ENCODE data around the gene OR9Q2.
"Not testable (repeated sequence)": the region's sequence is repeated elsewhere in the genome, so short reads cannot be mapped to it uniquely, and the experiment has no call there.

OR9Q2 gene

DNA sequence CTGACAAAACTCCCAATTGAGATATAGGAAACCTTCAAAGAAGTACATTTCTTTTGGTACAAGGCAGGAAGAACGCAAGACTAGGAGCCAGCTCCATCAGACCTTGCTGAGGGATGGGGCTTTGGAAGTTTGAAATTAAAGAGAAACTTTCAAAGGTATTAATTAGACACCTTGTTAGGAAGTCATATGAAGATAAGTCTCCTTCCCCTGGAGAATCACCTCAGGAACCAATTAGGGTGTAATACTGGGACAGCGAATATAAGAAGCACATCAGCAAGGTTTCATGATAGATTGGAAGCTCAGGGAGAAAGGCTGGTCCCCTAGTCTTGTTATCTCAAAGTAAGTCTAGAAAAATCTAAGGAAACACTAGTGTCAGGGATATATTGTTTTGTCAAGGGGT is at the start of gene OR9Q2:
OR9Q2 (plus strand) TSS at position 301 of the 400 bp plus-strand sequence. CDS start 1,421 bp downstream, outside the sequence.
- DNase-seq (ENCODE audit: low spot score): no peak

DNA sequence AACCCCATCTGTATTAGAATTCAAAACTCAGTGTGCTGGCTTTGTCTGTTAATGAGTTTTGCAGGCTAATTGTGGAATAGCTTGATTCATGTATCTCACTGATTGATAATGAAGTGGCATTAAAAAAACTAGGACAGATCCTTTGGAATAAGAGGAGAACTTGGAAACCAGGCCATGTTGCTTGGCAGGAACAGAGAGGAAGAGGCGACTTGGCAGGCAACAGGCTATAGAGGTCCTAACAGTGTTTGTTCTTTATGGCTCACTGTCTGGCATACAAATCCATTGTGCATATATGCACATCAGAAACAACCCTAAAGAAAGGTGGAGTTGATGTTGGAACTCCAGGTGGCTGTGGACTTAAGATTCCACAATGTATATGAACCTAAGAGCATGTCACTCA is 46.1 kb upstream of the OR9Q2 start:
- no peak for DNase-seq (ENCODE audit: low spot score)

GRCh38 chr11:58152781-58153180 is 36.1 kb upstream of the OR9Q2 start:
- no peak for DNase-seq (ENCODE audit: low spot score)

DNA sequence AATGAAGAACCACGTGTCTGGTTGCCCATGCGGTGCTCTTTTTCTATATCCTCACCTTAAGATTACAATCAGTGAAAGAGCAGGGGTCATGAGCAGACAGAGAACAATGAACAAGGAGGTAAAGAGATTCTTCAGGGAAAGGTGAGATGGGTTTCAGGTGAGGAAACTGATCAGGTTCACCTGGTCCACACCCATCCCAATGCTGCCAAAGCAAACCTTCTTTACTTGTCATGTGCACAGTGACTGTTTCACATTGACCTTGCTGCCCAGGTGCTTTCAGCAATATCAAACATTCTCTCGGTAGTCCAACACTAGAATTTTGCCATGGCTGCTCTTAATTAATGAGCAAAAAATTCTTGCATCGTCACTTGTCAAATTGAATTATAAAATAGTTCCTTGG is 24.5 kb upstream of the OR9Q2 start:
- DNase-seq (ENCODE audit: low spot score): no peak

DNA sequence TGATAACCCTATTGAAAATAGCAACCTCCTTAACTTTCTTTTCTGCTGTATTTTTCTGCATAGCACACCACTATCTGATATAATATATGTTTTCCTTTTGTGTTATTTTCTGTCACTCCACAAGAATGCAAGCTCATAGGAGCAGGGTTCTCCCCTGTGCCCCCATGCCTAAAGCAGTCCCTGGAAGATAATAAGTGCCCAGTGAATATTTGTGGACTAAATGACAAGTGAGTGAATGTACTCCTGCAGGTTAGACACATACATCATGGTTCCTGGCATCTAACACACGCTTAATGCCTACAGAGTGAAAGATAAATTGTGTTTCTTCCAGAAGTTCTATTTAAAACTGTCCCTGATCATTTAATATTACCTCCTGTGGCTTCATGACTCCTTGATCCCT is 23.9 kb upstream of the OR9Q2 start:
- DNase-seq (ENCODE audit: low spot score): no peak

DNA sequence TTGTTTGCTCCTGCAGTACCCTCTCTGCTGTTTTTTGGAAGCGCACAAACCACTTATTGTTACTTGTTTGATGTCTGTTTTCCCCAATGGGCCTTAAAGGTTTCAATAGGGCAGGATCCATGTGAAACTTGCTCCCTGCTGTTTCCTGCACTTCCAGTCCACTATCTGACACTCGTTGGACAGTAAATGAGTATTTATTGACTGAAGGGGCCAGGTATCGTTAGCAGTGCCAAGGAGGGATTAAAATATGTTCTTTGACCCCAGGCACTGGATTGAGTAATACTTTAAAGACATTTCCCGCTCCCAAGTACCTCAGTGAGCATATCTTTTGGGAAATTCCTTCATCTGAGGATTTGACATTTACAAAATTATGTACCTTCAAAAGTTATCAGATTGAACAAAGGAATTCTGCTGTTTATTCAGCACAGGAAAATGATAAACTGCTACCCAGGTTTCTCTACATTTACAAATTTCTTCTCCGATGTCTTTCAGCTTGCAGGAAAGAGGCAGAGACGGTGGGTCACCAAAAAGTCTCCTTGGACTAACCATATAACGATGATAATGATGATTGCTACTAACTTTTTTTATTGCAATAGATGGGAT is 23.3 kb upstream of the OR9Q2 start:
- no peak for DNase-seq (ENCODE audit: low spot score)

GRCh38 chr11:58177409-58178054 is 11.3 kb upstream of the OR9Q2 start:
- DNase-seq (ENCODE audit: low spot score): no peak

DNA sequence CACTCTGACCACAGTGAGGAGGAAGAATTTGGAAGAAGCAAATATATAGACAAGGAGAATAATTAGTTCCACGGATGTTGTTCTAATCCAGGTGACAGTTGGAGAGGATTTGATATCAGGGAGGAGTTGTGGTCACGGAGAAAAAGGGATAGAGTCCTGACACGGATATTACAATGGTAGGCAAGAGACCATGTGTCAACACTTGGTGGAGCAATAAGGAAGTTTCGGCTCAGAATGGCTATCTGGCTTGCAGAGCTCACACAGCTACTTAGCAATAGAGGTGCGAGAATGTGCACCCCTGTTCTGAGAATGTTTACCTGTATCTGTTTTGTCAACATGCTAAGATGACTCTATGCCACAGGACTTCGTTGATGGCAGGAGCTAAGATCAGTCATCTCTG is 10.4 kb upstream of the OR9Q2 start:
- DNase-seq (ENCODE audit: low spot score): no peak

DNA sequence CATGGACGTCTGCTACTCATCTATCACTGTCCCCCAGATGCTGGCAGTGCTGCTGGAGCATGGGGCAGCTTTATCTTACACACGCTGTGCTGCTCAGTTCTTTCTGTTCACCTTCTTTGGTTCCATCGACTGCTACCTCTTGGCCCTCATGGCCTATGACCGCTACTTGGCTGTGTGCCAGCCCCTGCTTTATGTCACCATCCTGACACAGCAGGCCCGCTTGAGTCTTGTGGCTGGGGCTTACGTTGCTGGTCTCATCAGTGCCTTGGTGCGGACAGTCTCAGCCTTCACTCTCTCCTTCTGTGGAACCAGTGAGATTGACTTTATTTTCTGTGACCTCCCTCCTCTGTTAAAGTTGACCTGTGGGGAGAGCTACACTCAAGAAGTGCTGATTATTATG is 9.2 kb upstream of the OR9Q2 start:
- DNase-seq (ENCODE audit: low spot score): no peak

GRCh38 chr11:58186938-58187337 is 1.9 kb upstream of the OR9Q2 start:
- no peak for DNase-seq (ENCODE audit: low spot score)

- DNase-seq (ENCODE audit: low spot score): no peak
These were observed 3.4 kb downstream of the OR9Q2 start for GRCh38 chr11:58192229-58192628.

GRCh38 chr11:58193391-58193790 is 4.5 kb downstream of the OR9Q2 start:
- no peak for DNase-seq (ENCODE audit: low spot score)

- no peak for DNase-seq (ENCODE audit: low spot score)
These were observed 7.1 kb downstream of the OR9Q2 start for GRCh38 chr11:58195939-58196338.

GRCh38 chr11:58199271-58199670 is 10.4 kb downstream of the OR9Q2 start:
- DNase-seq (ENCODE audit: low spot score): no peak

- DNase-seq (ENCODE audit: low spot score): no peak
These were observed 15.2 kb downstream of the OR9Q2 start, which contains the start of gene OR1S2 for GRCh38 chr11:58204042-58204441. TSS of gene OR1S2 (minus strand) at chr11:58204142. CDS start at chr11:58204142, 0 bp downstream.

DNA sequence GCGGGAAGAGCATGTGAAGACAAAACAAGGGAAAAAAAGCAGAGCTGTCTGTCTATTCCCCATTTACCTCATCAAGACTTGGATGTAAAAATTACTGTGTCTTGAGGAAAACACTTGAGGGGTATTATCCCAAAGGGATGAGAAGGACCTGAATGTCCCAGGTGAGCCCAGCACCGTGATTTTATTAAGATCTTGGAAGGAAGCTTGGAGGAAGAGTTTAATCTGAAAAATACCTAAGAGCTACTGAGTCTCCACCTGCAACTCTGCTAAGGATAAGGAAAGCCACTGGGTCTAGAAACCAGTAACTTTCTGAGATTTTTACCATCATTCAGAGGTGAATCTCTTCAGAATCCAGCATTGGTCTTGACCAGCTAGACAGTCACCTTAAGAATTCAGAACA is 23.6 kb downstream of the OR9Q2 start, which contains the start of gene OR1S1:
OR1S1 (plus strand) TSS at position 301 of the 400 bp plus-strand sequence.
- DNase-seq (ENCODE audit: low spot score): not testable (repeated sequence)

- DNase-seq (ENCODE audit: low spot score): no peak
These were observed 27.6 kb downstream of the OR9Q2 start for GRCh38 chr11:58216476-58216875.

DNA sequence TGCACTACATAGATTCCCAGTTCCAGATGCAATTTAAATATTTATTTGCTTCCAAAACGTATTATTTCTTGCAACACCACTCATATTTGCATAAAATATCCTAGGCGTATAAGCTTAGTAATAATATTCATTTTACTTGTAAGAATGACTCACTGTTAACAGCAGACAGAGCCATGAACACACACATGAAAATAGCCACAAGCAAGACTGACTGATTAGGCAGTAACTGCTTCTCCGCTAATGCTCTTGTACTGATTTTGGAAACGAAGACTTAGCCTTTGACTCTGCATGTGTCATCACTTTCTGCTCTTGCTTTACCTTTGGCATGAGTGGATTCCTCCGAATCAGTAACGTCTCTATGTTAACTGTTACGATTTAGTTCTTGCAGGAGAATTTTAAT is 33.9 kb downstream of the OR9Q2 start:
- DNase-seq (ENCODE audit: low spot score): no peak

GRCh38 chr11:58227956-58228615 is 39.2 kb downstream of the OR9Q2 start:
- DNase-seq (ENCODE audit: low spot score): no peak

Measured in AG08395 (cell line).